Left ventricle myocardium inferior (tissue), 1 donor: ENCODE results near the gene SBK1. TPM values are rescaled to one million over a fixed set of nuclear protein-coding genes. Genes with fewer than 3 reads are reported as not detected.
"Not testable (repeated sequence)": the region's sequence is repeated elsewhere in the genome, so short reads cannot be mapped to it uniquely, and the experiment has no call there.

Source experiments
- DNase-seq: peaks from one replicate; pipeline ENCODE4 v3.0.0-alpha.2; 2020
- H3K27ac ChIP-seq: fragments of 200-600 bp; replicated peaks from 2 replicates; pipeline ENCODE4 v1.8.0; 2021
- H3K27me3 ChIP-seq: fragments of 200-600 bp; 2 replicates; pipeline ENCODE4 v1.8.0; 2021; ENCODE audit warnings: low read depth
- H3K36me3 ChIP-seq: fragments of 200-600 bp; 2 replicates; pipeline ENCODE4 v1.8.0; 2021
- H3K4me1 ChIP-seq: fragments of 200-600 bp; 2 replicates; pipeline ENCODE4 v1.8.0; 2021
- H3K4me3 ChIP-seq: fragments of 200-600 bp; 2 replicates; pipeline ENCODE4 v1.8.0; 2021; ENCODE audit warnings: mild to moderate bottlenecking, moderate library complexity
- H3K9me3 ChIP-seq: fragments of 200-600 bp; replicated peaks from 2 replicates; pipeline ENCODE4 v1.8.0; 2021
- CTCF ChIP-seq: fragments of 200-600 bp; IDR thresholded peaks from 2 replicates; pipeline ENCODE4 v1.8.0; 2021; ENCODE audit warnings: antibody characterized with exemption, mild to moderate bottlenecking, borderline replicate concordance
- intact Hi-C: fragments of 100-400 bp; cut with micrococcal nuclease; formaldehyde crosslinking; loops from one replicate; pipeline ENCODE4 v1.11.0; 2022
- total RNA-seq: library from RNA; stranded (reverse); fragmentation: NEBNext Ultra II Directional; extraction: Animal tissue kit (Norgen Biotek cat#: 25700); gene quantifications from one replicate; pipeline ENCODE4 v1.2.1, GENCODE V29; 2021
- donor health status: DM: no; HTN: yes; CAD: no; lungs with severe emphysema.

SBK1 gene
- total RNA-seq, 1 donor from 2014 or later: 2.3 TPM

- H3K4me1 ChIP-seq: no peaks in the 10 kb centered on the region
- no peak for TF ChIP-seq CTCF
- H3K9me3 ChIP-seq: no peaks in the 10 kb centered on the region
- no peak overlapping the region for H3K27ac ChIP-seq
- no peaks in the 10 kb centered on the region for H3K27me3 ChIP-seq
- DNase-seq: no peak
- no peaks in the 10 kb centered on the region for H3K36me3 ChIP-seq
- no peak overlapping the region for H3K4me3 ChIP-seq
- intact Hi-C loops: no loop called here
These were observed 28.4 kb downstream of the SBK1 start for GRCh38 chr16:28320741-28321140.

- H3K4me1 ChIP-seq: no peaks in the 10 kb centered on the region
- no peaks in the 10 kb centered on the region for H3K9me3 ChIP-seq
- intact Hi-C loops: no loop called here
- TF ChIP-seq CTCF: peak; percentile 69
- no peaks in the 10 kb centered on the region for H3K27me3 ChIP-seq
- DNase-seq: no peak
- H3K36me3 ChIP-seq: no peaks in the 10 kb centered on the region
- H3K27ac ChIP-seq: no peak overlapping the region
- no peak overlapping the region for H3K4me3 ChIP-seq
These were observed 29.5 kb downstream of the SBK1 start for GRCh38 chr16:28321700-28322411.

GRCh38 chr16:28324235-28324886 is 32.0 kb downstream of the SBK1 start:
- no peak for DNase-seq
- H3K27ac ChIP-seq: no peak overlapping the region
- H3K27me3 ChIP-seq: no peaks in the 10 kb centered on the region
- intact Hi-C loops: no loop called here
- no peak overlapping the region for H3K4me3 ChIP-seq
- no peak for TF ChIP-seq CTCF
- no peaks in the 10 kb centered on the region for H3K36me3 ChIP-seq
- H3K9me3 ChIP-seq: no peaks in the 10 kb centered on the region
- H3K4me1 ChIP-seq: no peaks in the 10 kb centered on the region

- H3K27ac ChIP-seq: no peak overlapping the region
- no peaks in the 10 kb centered on the region for H3K27me3 ChIP-seq
- TF ChIP-seq CTCF: no peak
- DNase-seq: no peak
- intact Hi-C loops: no loop called here
- H3K4me3 ChIP-seq: no peak overlapping the region
- no peaks in the 10 kb centered on the region for H3K4me1 ChIP-seq
- H3K36me3 ChIP-seq: no peaks in the 10 kb centered on the region
- H3K9me3 ChIP-seq: no peaks in the 10 kb centered on the region
These were observed 32.6 kb downstream of the SBK1 start for GRCh38 chr16:28324887-28325279.

GRCh38 chr16:28326881-28327610 is 34.7 kb downstream of the SBK1 start:
- peak; percentile 80 for TF ChIP-seq CTCF

GRCh38 chr16:28330232-28330631 is 37.9 kb downstream of the SBK1 start:
- DNase-seq, H3K4me3 ChIP-seq, H3K27ac ChIP-seq, intact Hi-C loops, H3K4me1 ChIP-seq, H3K36me3 ChIP-seq, H3K27me3 ChIP-seq, H3K9me3 ChIP-seq: not testable (repeated sequence)

More at GRCh38 chr16:28326881-28327610, 34.7 kb downstream of the SBK1 start:
- Histone ChIP-seq H3K4me1 (no peaks in the 10 kb centered on the region), H3K9me3 (no peaks in the 10 kb centered on the region), H3K36me3 (no peaks in the 10 kb centered on the region), H3K4me3 (no peak overlapping the region), H3K27me3 (no peaks in the 10 kb centered on the region), H3K27ac (no peak overlapping the region)
- DNase-seq: peak; percentile 37
- intact Hi-C loops: no loop called here

- DNase-seq, H3K4me1 ChIP-seq, H3K36me3 ChIP-seq, H3K27ac ChIP-seq, intact Hi-C loops, H3K27me3 ChIP-seq, H3K9me3 ChIP-seq, H3K4me3 ChIP-seq: not testable (repeated sequence)
These were observed 38.7 kb downstream of the SBK1 start for GRCh38 chr16:28330981-28331380.

GRCh38 chr16:28332632-28333031 is 40.3 kb downstream of the SBK1 start:
- intact Hi-C loops, H3K4me1 ChIP-seq: not testable (repeated sequence)

More at GRCh38 chr16:28332632-28333031, 40.3 kb downstream of the SBK1 start:
- not testable (repeated sequence) for H3K27me3 ChIP-seq, H3K27ac ChIP-seq, H3K36me3 ChIP-seq, H3K4me3 ChIP-seq, DNase-seq, H3K9me3 ChIP-seq
